Ishikawa (cell line): Measurements from ENCODE around the gene EXT2.

Experiments used
- CEBPB ChIP-seq: IDR thresholded peaks from 2 replicates; pipeline ENCODE4 v1.6.1; 2012
- CREB1 ChIP-seq: IDR thresholded peaks from 2 replicates; pipeline ENCODE4 v1.6.1; 2012; ENCODE audit warnings: low read depth
- EGR1 ChIP-seq: IDR thresholded peaks from 2 replicates; pipeline ENCODE4 v1.6.1; 2012
- EP300 ChIP-seq: IDR thresholded peaks from 2 replicates; pipeline ENCODE4 v1.6.1; 2012; ENCODE audit warnings: borderline replicate concordance
- FOXM1 ChIP-seq: IDR thresholded peaks from 2 replicates; pipeline ENCODE4 v1.6.1; 2012; ENCODE audit warnings: low read depth, borderline replicate concordance
- MAX ChIP-seq: IDR thresholded peaks from 2 replicates; pipeline ENCODE4 v1.6.1; 2012
- NFIC ChIP-seq: IDR thresholded peaks from 2 replicates; pipeline ENCODE4 v1.6.1; 2012
- RAD21 ChIP-seq: IDR thresholded peaks from 2 replicates; pipeline ENCODE4 v1.6.1; 2012; ENCODE audit warnings: low read depth
- TAF1 ChIP-seq: IDR thresholded peaks from 2 replicates; pipeline ENCODE4 v1.6.1; 2012; ENCODE audit warnings: low read depth, mild to moderate bottlenecking
- TCF12 ChIP-seq: IDR thresholded peaks from 2 replicates; pipeline ENCODE4 v1.6.1; 2012; ENCODE audit warnings: low read depth
- TF ChIP-seq, protein P1 (sequence below): IDR thresholded peaks from 2 replicates; pipeline ENCODE4 v1.6.1; 2012; ENCODE audit warnings: low read depth, mild to moderate bottlenecking

DNA sequence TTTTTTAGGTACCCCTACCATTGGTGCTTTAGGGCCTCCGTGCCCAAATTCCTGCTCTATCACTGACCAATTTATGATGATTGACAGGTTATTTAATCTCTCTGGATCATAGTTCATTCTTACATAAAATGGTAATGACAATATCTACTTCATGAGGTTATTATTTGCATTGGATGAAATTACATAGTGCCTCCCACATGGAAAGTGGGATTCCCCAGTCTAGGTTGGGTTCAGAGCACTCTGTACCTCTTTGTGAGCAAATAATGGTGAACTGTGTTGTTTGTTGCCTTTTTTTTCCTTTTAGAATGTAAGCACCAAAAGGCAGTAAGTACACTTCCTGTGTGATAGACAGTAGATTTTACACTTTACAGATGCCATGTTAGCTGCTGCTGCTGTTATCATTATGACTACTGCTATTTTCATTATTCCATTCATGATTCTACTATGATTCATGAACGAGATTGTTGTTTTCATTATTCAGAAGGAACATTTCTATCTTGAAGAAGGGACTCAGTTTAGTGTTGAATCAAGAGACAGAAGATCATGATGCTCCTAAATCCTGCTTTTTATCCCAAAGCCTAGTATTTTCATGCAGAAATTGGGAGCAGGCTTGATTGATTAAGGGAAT, 113.6 kb downstream of the EXT2 start:
- TF ChIP-seq RAD21 (no peak), TAF1 (no peak), EP300 (no peak), NFIC (no peak), CREB1 (no peak), MAX (no peak), CEBPB (no peak), TCF12 (no peak), EGR1 (no peak), FOXM1 (no peak)
- TF ChIP-seq, protein P1, sequence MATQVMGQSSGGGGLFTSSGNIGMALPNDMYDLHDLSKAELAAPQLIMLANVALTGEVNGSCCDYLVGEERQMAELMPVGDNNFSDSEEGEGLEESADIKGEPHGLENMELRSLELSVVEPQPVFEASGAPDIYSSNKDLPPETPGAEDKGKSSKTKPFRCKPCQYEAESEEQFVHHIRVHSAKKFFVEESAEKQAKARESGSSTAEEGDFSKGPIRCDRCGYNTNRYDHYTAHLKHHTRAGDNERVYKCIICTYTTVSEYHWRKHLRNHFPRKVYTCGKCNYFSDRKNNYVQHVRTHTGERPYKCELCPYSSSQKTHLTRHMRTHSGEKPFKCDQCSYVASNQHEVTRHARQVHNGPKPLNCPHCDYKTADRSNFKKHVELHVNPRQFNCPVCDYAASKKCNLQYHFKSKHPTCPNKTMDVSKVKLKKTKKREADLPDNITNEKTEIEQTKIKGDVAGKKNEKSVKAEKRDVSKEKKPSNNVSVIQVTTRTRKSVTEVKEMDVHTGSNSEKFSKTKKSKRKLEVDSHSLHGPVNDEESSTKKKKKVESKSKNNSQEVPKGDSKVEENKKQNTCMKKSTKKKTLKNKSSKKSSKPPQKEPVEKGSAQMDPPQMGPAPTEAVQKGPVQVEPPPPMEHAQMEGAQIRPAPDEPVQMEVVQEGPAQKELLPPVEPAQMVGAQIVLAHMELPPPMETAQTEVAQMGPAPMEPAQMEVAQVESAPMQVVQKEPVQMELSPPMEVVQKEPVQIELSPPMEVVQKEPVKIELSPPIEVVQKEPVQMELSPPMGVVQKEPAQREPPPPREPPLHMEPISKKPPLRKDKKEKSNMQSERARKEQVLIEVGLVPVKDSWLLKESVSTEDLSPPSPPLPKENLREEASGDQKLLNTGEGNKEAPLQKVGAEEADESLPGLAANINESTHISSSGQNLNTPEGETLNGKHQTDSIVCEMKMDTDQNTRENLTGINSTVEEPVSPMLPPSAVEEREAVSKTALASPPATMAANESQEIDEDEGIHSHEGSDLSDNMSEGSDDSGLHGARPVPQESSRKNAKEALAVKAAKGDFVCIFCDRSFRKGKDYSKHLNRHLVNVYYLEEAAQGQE: no peak
